RWPE1 (cell line): Measurements from ENCODE around the gene NAALADL2.

ENCODE experiments used
- CTCF ChIA-PET: fragments of 350-600 bp; sonication (Branson Sonifier 250); formaldehyde crosslinking; extraction: SDS; loops from one replicate; lab custom pipeline; 2021; lab: Yijun Ruan, JAX
- POLR2A ChIA-PET: fragments of 400-600 bp; formaldehyde crosslinking; extraction: SDS; loops from one replicate; lab custom pipeline; 2020; ENCODE audit warnings: antibody characterized with exemption; ENCODE audit not compliant: low non-redundant PET; lab: Yijun Ruan, JAX
- DNase-seq: peaks from one replicate; pipeline ENCODE4 v3.0.0; 2012; ENCODE audit warnings: low spot score
- H3K27ac ChIP-seq: fragments of 450-650 bp; 2 replicates; pipeline ENCODE4 v1.5.1; 2017
- CTCF ChIP-seq: fragments of 450-650 bp; conservative IDR thresholded peaks from 2 replicates; pipeline ENCODE4 v1.5.1; 2017; ENCODE audit warnings: low read depth, mild to moderate bottlenecking

NAALADL2 gene

GRCh38 chr3:175255698-175256097, 396.6 kb downstream of the NAALADL2 start:
- DNase-seq, result peak; percentile 30
- no peak for TF ChIP-seq CTCF
- H3K27ac ChIP-seq, result no peak overlapping the region
- CTCF ChIA-PET, result no interaction called here
- POLR2A ChIA-PET, result no interaction called here

DNA sequence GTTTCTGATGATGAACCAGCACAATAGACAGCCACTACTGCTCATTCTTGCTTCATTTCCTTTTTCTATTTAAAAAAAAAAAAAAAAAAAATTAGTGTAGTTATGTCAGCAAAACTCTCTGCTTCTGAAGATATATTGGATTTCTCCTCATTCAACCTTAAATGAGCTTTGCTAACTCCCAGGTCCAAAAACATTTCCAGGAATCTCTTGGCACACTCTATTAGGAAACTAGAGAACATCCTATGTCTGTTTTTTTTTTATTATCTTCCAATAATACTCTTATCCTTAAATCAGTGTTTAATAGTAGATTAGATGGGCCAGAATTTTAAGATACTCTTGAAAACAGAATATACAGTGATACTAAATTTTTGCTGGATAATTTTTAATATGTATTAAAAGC, 398.0 kb downstream of the NAALADL2 start:
- CTCF ChIA-PET, result no interaction called here
- DNase-seq, result no peak
- POLR2A ChIA-PET, result no interaction called here
- no peak overlapping the region for H3K27ac ChIP-seq
- no peak for TF ChIP-seq CTCF

DNA sequence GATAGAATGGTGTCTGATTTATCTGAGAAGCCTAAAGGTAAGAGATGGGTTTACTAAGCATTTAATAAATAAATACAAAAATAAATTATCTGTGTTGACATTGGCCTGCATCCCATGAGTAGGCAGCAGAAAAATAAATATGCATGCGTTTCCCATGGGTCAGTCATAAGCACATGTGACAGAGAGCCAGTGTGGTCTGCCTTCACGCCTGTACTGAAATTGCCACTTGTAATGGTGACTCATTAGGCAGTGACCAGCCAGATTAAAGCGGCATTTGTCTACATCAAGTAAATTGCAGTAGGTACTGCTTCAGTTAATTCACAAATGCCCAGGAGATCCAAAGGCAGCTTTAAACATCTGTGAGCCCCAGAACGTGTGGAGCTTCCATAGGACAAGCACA, 399.6 kb downstream of the NAALADL2 start:
- ChIA-PET CTCF (interaction anchor here (0.6 kb wide), 1 partner anchor 164 kb away, joined by 5 read pairs; no protein-coding TSS in a partner anchor), POLR2A (no interaction called here)
- no peak for DNase-seq
- no peak for TF ChIP-seq CTCF
- no peak overlapping the region for H3K27ac ChIP-seq

DNA sequence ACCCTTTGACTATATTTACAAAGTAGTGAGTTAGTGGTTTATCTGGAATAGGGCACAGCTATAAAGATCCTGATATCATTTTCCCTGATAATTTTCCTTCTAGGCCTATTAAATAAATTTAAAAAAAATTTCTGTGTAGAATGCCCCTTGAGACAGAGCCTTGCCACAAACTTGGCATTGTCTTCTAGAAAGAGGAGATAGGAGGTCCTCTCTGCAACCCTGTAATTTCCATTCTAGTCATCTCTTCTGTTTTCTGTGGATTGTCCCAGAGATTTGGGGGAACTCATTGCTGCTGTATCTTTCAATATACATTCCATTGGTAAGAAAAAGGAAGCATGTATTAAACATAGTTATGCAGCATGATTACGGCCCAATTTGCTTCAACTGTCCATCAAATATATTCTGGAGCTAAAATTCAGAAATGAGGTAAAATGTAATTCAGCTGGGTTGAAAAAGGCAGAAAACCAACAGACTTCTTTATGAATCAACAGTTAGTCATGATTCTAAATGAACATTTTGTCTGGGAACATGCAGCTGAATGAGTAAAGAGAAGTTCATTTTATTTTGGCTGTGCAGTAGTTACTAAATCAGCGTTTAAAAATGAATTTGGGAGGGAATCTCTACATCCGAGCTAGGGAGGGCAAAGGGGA, 401.1 kb downstream of the NAALADL2 start:
- H3K27ac ChIP-seq, result peak overlapping the region; percentile 72
- DNase-seq, result peak; percentile 19
- ChIA-PET CTCF (no interaction called here), POLR2A (no interaction called here)
- no peak for TF ChIP-seq CTCF

- H3K27ac ChIP-seq, result no peak overlapping the region
- CTCF ChIA-PET, result interaction anchor here (0.6 kb wide), 1 partner anchor 1672 kb away, joined by 3 read pairs; no protein-coding TSS in a partner anchor
- TF ChIP-seq CTCF, result no peak
- DNase-seq, result no peak
- POLR2A ChIA-PET, result no interaction called here
These were observed 407.3 kb downstream of the NAALADL2 start for GRCh38 chr3:175266478-175266877.

DNA sequence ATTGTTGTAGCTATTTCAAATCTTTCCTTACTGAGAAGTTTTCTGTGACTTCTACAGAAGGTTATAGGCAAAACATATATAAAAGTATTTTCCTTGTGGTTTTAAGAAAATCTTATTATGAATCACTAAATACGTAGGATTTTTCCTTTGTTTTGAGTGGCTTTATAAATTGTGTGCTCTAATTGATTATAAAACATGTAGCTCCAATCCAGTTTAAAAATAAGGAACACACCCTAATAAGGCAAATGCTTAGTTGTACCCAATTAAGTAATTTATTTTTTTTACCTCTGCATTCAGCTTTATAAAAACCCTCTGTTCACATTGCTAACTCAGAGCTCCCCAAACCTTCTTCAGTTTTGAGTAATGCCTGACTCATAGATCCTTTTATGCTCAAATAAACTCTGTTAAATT, 408.0 kb downstream of the NAALADL2 start:
- CTCF ChIA-PET, result interaction anchor here (0.6 kb wide), 1 partner anchor 89 kb away, joined by 3 read pairs; no protein-coding TSS in a partner anchor

More for the DNA sequence above, 408.0 kb downstream of the NAALADL2 start:
- TF ChIP-seq CTCF, result no peak
- POLR2A ChIA-PET, result no interaction called here
- DNase-seq, result no peak
- H3K27ac ChIP-seq, result no peak overlapping the region
